Middle frontal gyrus (tissue), 1 donor: ENCODE measurements around the gene C4orf50.
A peak's percentile ranks its signal among the peaks of the same experiment; 100 is the strongest.

Experiments
- DNase-seq: peaks from one replicate; pipeline ENCODE4 v3.0.0-alpha.2; 2015; ENCODE audit warnings: low spot score; ENCODE audit errors: extremely low spot score

The C4orf50 gene

GRCh38 chr4:5891563-5892322, 126.5 kb downstream of the C4orf50 start:
- DNase-seq, result no peak

- peak; percentile 76 for DNase-seq
Observed at GRCh38 chr4:5890063-5890727, 128.0 kb downstream of the C4orf50 start.

GRCh38 chr4:5889002-5889696, 129.1 kb downstream of the C4orf50 start:
- DNase-seq, result no peak

GRCh38 chr4:5888222-5889001, 129.8 kb downstream of the C4orf50 start:
- peak; percentile 35 for DNase-seq

- DNase-seq, result no peak
Observed at GRCh38 chr4:5887361-5888221, 130.6 kb downstream of the C4orf50 start.

GRCh38 chr4:5887011-5887360, 131.2 kb downstream of the C4orf50 start:
- no peak for DNase-seq

GRCh38 chr4:5885733-5886132, 132.5 kb downstream of the C4orf50 start:
- no peak for DNase-seq

GRCh38 chr4:5884796-5885195, 133.4 kb downstream of the C4orf50 start:
- DNase-seq, result no peak

GRCh38 chr4:5883916-5884315, 134.3 kb downstream of the C4orf50 start:
- DNase-seq, result no peak

GRCh38 chr4:5882947-5883346, 135.3 kb downstream of the C4orf50 start:
- no peak for DNase-seq

- no peak for DNase-seq
Observed at GRCh38 chr4:5881340-5881739, 136.9 kb downstream of the C4orf50 start.

GRCh38 chr4:5878359-5878758, 139.9 kb downstream of the C4orf50 start:
- DNase-seq, result no peak

GRCh38 chr4:5877392-5877791, 140.8 kb downstream of the C4orf50 start:
- no peak for DNase-seq

GRCh38 chr4:5874811-5875449, 143.3 kb downstream of the C4orf50 start:
- peak; percentile 61 for DNase-seq

GRCh38 chr4:5870701-5871100, 147.5 kb downstream of the C4orf50 start:
- no peak for DNase-seq

- no peak for DNase-seq
Observed at GRCh38 chr4:5869966-5870619, 148.1 kb downstream of the C4orf50 start.

- no peak for DNase-seq
Observed at GRCh38 chr4:5867866-5868265, 150.4 kb downstream of the C4orf50 start.

GRCh38 chr4:5866841-5867813, 151.1 kb downstream of the C4orf50 start:
- no peak for DNase-seq
